Stomach (tissue), 9 donors: Measurements from ENCODE around the gene AGA. TPM values are rescaled to one million over a fixed set of nuclear protein-coding genes. Genes with fewer than 3 reads are reported as not detected.

Source experiments
- DNase-seq, 2 donors: peaks; one replicate each; pipeline versions ENCODE4 v3.0.0 to v3.0.0-alpha.2; 2013 to 2019
- H3K27ac ChIP-seq, 5 donors: fragments of 200-600 bp in 4 of 5; sonication (generic) in 4 of 5; one replicate each; pipeline ENCODE4 v1.5.1; 2013 to 2019; ENCODE audit warnings: mild to moderate bottlenecking in 1 of 5, moderate library complexity in 1 of 5
- H3K27me3 ChIP-seq, 3 donors: fragments of 200-600 bp; sonication (generic); one replicate each; pipeline ENCODE4 v1.5.1; 2017 to 2019; ENCODE audit warnings: mixed run types in 1 of 3
- H3K36me3 ChIP-seq, 4 donors: fragments of 200-600 bp; sonication (generic); 1 replicate in 3 of 4; 2 replicates in 1 of 4; pipeline ENCODE4 v1.5.1; 2016 to 2019
- H3K4me1 ChIP-seq, 4 donors: fragments of 200-600 bp; sonication (generic); one replicate each; pipeline ENCODE4 v1.5.1; 2016 to 2019
- H3K4me3 ChIP-seq, 4 donors: fragments of 200-600 bp; sonication (generic) in 3 of 4; one replicate each; pipeline ENCODE4 v1.5.1; 2016 to 2019; ENCODE audit warnings: mild to moderate bottlenecking in 1 of 4
- H3K9me3 ChIP-seq, 4 donors: fragments of 200-600 bp; sonication (generic); one replicate each; pipeline ENCODE4 v1.5.1; 2016 to 2019
- CTCF ChIP-seq, 7 experiments: fragments of 450-650 bp in 4 of 7; fragments of 200-600 bp in 3 of 7; sonication (generic) in 3 of 7; IDR thresholded peaks; one replicate each; pipeline ENCODE4 v1.5.1; 2016 to 2019; ENCODE audit warnings: antibody characterized with exemption in 7 of 7, control low read depth in 2 of 7, mild to moderate bottlenecking in 1 of 7
- EP300 ChIP-seq: sonication (generic); formaldehyde crosslinking; IDR thresholded peaks from one replicate; pipeline ENCODE4 v1.6.1; 2017; ENCODE audit warnings: antibody characterized with exemption
- POLR2A ChIP-seq, 4 donors: fragments of 450-650 bp; IDR thresholded peaks; one replicate each; pipeline ENCODE4 v1.6.1; 2016; ENCODE audit warnings: antibody characterized with exemption in 4 of 4, control low read depth in 2 of 4, mild to moderate bottlenecking in 1 of 4, moderate library complexity in 1 of 4
- POLR2AphosphoS5 ChIP-seq, 3 donors: sonication (generic); formaldehyde crosslinking; IDR thresholded peaks; one replicate each; pipeline ENCODE4 v1.6.1; 2016; ENCODE audit warnings: antibody characterized with exemption in 3 of 3
- WGBS, 5 donors: extraction: QIAGEN DNeasy Blood & Tissue Kit in 3 of 5; methylation state at CpG; one replicate each; pipeline versions ENCODE4 v1.1.5 to v1.1.7; 2013 to 2018; 5-methylcytosine and 5-hydroxymethylcytosine counted together
- intact Hi-C: fragments of 100-400 bp; cut with DNase I; formaldehyde crosslinking; loops from one replicate; pipeline ENCODE4 v1.15.1; 2023; ENCODE audit warnings: low total_unique reads
- polyA plus RNA-seq, 3 donors: library from polyadenylated mRNA; stranded (reverse); fragments of 200-250 nt; gene quantifications; one replicate each; pipeline ENCODE4 v1.2.3, GENCODE V29; 2013
- total RNA-seq, 5 donors: library from RNA; depleted of rRNA; stranded (reverse); fragments of >200 nt; gene quantifications; one replicate each; pipeline versions ENCODE4 v1.1.0 to v1.2.3, GENCODE V29; 2014 to 2016
- donor health status: healthy with polysubstance abuse.
- donor health status: Bipolar disorder and iron deficiency.
- donor health status: healthy.

AGA gene
- total and polyA plus RNA-seq, 8 donors: 2.3 to 36.4 (median 7.3) TPM

- H3K4me3 ChIP-seq: no peak overlapping the region
Measured at GRCh38 chr4:177384856-177385397, 57.3 kb downstream of the AGA start.

GRCh38 chr4:177381762-177382310 is 60.4 kb downstream of the AGA start:
- H3K4me3 ChIP-seq: no peak overlapping the region
- WGBS, 5 donors: 92 to 95% (median 94%) methylated on average over 12 to 13 of the region's 13 CpGs
- intact Hi-C loops: no loop called here

More at GRCh38 chr4:177384856-177385397, 57.3 kb downstream of the AGA start:
- no peaks in the 10 kb centered on the region for H3K36me3 ChIP-seq
- intact Hi-C loops: no loop called here
- no peaks in the 10 kb centered on the region for H3K4me1 ChIP-seq
- TF ChIP-seq CTCF (IDR thresholded peaks at IDR 0.05) (no peak), POLR2A (IDR thresholded peaks at IDR 0.05) (no peak), POLR2AphosphoS5 (IDR thresholded peaks at IDR 0.05) (no peak), EP300 (no peak)
- H3K9me3 ChIP-seq: no peaks in the 10 kb centered on the region
- H3K27me3 ChIP-seq: no peaks in the 10 kb centered on the region
- no peak overlapping the region for H3K27ac ChIP-seq
- WGBS, 5 donors: 57 to 73% (median 63%) methylated on average over 4 of the region's 4 CpGs
- no peak for DNase-seq

More at GRCh38 chr4:177381762-177382310, 60.4 kb downstream of the AGA start:
- no peaks in the 10 kb centered on the region for H3K9me3 ChIP-seq
- no peaks in the 10 kb centered on the region for H3K36me3 ChIP-seq
- H3K27me3 ChIP-seq: no peaks in the 10 kb centered on the region
- TF ChIP-seq POLR2AphosphoS5 (IDR thresholded peaks at IDR 0.05): no peak
- TF ChIP-seq CTCF (IDR thresholded peaks at IDR 0.05): no peak
- TF ChIP-seq POLR2A (IDR thresholded peaks at IDR 0.05): no peak
- H3K4me1 ChIP-seq: no peaks in the 10 kb centered on the region
- no peak for DNase-seq
- no peak overlapping the region for H3K27ac ChIP-seq

Other genes starting within 250 kb of the AGA start
- 1 to 10 TPM in 3 of 5 donors, under 1 TPM in 1, not detected in 1; 0.29 to 9.3 (median 2.4) TPM for gene NEIL3, start 132.6 kb downstream of the AGA start, total RNA-seq
- 1 to 10 TPM in 1 of 3 donors, under 1 TPM in 1, not detected in 1; 0.37 to 1.1 TPM for gene NEIL3, start 132.6 kb downstream of the AGA start, polyA plus RNA-seq